Calu3 (cell line): ENCODE measurements around the gene LDLRAD4. TPM values are rescaled to one million over a fixed set of nuclear protein-coding genes. Genes with fewer than 3 reads are reported as not detected.

ENCODE experiments used
- BruUV-seq: library from RNA; stranded (reverse); fragments of 400-500 nt; replicated peaks from 2 replicates; lab custom pipeline; 2021; lab: Mats Ljungman, UMichigan
- CTCF ChIA-PET: fragments of 300-600 bp; sonication (Branson Sonifier 250); formaldehyde crosslinking; loops from one replicate; lab custom pipeline; 2022; ENCODE audit warnings: antibody characterized with exemption; lab: Charles Lee
- DNase-seq: peaks from one replicate; pipeline ENCODE4 v3.0.0; 2022
- H3K27ac Mint-ChIP-seq: one replicate; pipeline ENCODE4 v1.8.0; 2022; ENCODE audit warnings: mixed read lengths; ENCODE audit not compliant: unreplicated experiment
- H3K27me3 Mint-ChIP-seq: one replicate; pipeline ENCODE4 v1.8.0; 2022; ENCODE audit warnings: mixed read lengths; ENCODE audit not compliant: unreplicated experiment
- H3K36me3 Mint-ChIP-seq: one replicate; pipeline ENCODE4 v1.8.0; 2022; ENCODE audit warnings: mild to moderate bottlenecking, moderate library complexity, mixed read lengths; ENCODE audit not compliant: insufficient read depth, unreplicated experiment
- H3K4me1 Mint-ChIP-seq: one replicate; pipeline ENCODE4 v1.8.0; 2022; ENCODE audit warnings: mild to moderate bottlenecking, low read depth, mixed read lengths; ENCODE audit not compliant: unreplicated experiment
- H3K4me3 Mint-ChIP-seq: one replicate; pipeline ENCODE4 v1.8.0; 2022; ENCODE audit warnings: mild to moderate bottlenecking, low read depth, moderate library complexity, mixed read lengths; ENCODE audit not compliant: unreplicated experiment
- H3K9me3 Mint-ChIP-seq: one replicate; pipeline ENCODE4 v1.8.0; 2022; ENCODE audit warnings: low read depth, mixed read lengths; ENCODE audit not compliant: unreplicated experiment
- CTCF ChIP-seq: fragments of 200-600 bp; IDR thresholded peaks from one replicate; pipeline ENCODE4 v1.8.0; 2022; ENCODE audit warnings: antibody characterized with exemption; ENCODE audit not compliant: unreplicated experiment
- intact Hi-C: fragments of 100-400 bp; cut with micrococcal nuclease; formaldehyde crosslinking; loops from one replicate; pipeline ENCODE4 v1.10.0; 2022; ENCODE audit not compliant: unreplicated experiment
- total RNA-seq: library from RNA; stranded (reverse); gene quantifications from 2 replicates; pipeline ENCODE4 v1.2.3, GENCODE V29; 2022

The LDLRAD4 gene
- total RNA-seq, 1 experiment from 2014 or later: 0.50 TPM

GRCh38 chr18:13246591-13246990, 28.0 kb downstream of the LDLRAD4 start:
- no TSS peak for BruUV-seq
- H3K9me3 Mint-ChIP-seq: no peaks in the 10 kb centered on the region
- intact Hi-C loops: no loop called here

DNA sequence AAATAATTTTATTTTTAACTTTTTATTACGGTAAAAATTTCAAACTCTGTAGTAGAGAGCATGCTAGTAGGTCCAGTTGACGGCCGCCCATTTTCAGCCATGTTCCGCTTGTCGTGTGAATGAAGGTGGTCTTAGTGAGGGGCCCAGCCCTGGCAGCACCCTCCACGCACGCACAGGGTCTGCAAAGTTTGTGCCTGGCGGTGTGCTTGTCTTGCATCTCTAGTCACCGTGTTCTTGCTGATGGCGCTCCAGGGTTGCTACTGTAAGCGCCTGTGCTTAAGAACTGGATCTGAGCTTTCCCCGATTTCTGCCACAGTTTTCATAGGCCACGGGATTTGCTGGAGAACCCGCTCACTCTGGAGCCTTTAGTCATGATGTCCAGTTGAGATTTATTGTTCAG, 28.9 kb downstream of the LDLRAD4 start:
- no TSS peak for BruUV-seq
- no peaks in the 10 kb centered on the region for H3K4me1 Mint-ChIP-seq
- no peak overlapping the region for H3K4me3 Mint-ChIP-seq
- peaks cover 61% of the 10 kb centered on the region for H3K27me3 Mint-ChIP-seq
- DNase-seq: no peak
- CTCF ChIA-PET: interaction anchor here (0.6 kb wide), 1 partner anchor 12 kb away, joined by 6 read pairs; no protein-coding TSS in a partner anchor
- H3K9me3 Mint-ChIP-seq: no peaks in the 10 kb centered on the region
- no peak overlapping the region for H3K27ac Mint-ChIP-seq
- intact Hi-C loops: no loop called here
- TF ChIP-seq CTCF: no peak
- H3K36me3 Mint-ChIP-seq: no peaks in the 10 kb centered on the region

More at GRCh38 chr18:13246591-13246990, 28.0 kb downstream of the LDLRAD4 start:
- no peak for DNase-seq
- no peak for TF ChIP-seq CTCF
- no peaks in the 10 kb centered on the region for H3K4me1 Mint-ChIP-seq
- CTCF ChIA-PET: no interaction called here
- H3K27me3 Mint-ChIP-seq: peaks cover 58% of the 10 kb centered on the region
- no peaks in the 10 kb centered on the region for H3K36me3 Mint-ChIP-seq
- no peak overlapping the region for H3K4me3 Mint-ChIP-seq
- H3K27ac Mint-ChIP-seq: no peak overlapping the region

DNA sequence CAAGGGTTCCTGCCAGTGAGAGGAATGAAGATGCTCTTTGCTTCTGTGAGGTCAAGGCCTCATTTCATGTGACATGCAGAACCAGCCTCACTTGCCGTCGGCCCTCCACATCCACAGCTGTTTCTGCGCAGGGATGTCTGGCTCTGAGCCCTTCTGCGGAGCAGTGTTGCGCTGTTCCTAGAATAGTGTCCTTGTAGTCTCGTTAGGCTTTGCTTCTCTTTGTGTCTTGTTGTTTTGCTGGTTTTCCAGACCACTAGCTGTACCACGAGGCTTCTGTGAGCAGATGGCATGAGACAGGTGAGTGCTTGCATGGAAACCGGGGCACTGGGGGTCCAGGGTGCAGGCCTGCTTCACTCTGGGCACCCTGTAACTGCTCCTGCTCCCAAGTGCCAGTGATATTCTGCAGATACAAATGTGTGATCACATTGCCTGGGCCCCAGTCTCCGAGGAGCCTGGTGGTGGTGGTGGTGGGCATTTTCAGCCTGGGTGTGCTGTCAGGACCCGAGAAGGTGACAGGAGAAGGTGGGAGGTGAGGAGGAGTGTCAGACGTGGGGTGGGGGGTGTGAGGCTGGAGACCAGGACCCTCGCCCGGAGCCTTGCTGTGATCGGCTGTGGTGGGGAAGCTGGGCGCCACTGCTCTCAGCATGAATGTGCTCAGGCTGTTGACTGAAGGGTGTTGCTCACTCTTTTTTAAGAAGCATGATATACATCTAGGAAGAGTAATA, 34.3 kb downstream of the LDLRAD4 start:
- H3K27ac Mint-ChIP-seq: no peak overlapping the region
- TF ChIP-seq CTCF: no peak
- no peak overlapping the region for H3K4me3 Mint-ChIP-seq
- no peaks in the 10 kb centered on the region for H3K4me1 Mint-ChIP-seq
- H3K9me3 Mint-ChIP-seq: no peaks in the 10 kb centered on the region
- H3K36me3 Mint-ChIP-seq: no peaks in the 10 kb centered on the region
- no TSS peak for BruUV-seq
- CTCF ChIA-PET: no interaction called here
- no peak for DNase-seq
- peaks cover 87% of the 10 kb centered on the region for H3K27me3 Mint-ChIP-seq
- intact Hi-C loops: no loop called here

DNA sequence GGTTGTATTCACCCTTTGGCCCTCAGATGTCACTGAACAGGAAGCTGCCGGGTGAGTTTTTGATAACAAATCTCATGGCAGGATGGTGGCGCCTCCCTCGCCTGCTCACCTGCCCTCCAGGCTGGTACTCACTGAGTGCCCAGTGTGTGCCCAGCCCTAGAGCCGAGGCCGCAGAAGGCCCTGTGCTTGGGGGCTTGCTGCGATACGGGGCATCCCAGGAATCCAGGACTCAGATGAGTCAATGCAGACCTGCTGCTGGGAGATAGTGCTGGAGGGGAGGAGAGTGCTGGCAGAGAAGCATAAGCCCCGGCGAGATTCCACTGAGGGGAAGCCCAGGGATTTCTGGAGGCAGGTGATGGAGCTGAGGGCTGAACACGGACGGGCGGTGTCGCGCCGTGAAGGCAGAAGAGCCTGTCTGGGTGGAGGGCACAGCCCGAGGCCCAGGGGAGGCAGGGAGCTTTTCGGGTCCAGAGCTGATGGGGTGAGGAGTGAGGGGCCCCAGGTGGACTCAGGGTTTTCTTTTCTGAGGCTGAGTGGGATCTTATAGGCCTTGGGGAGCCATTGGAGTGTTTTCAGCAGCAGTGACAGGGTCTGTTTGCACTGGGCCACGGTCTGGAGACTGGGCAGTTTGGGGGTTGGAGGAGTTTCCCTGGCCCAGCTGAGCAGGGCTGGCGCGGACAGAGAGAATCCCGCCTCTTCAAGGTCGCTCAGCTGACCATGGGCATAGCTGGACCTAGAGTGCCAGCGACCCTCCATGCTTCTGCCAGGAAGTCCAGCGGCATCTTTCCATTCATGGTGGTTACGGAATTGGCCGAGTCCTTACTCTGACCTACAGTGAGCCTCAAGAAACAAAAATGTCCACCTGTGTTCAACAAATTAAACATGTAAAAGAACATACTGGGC, 35.5 kb downstream of the LDLRAD4 start:
- no peak for TF ChIP-seq CTCF
- H3K27me3 Mint-ChIP-seq: peaks cover 85% of the 10 kb centered on the region
- H3K36me3 Mint-ChIP-seq: no peaks in the 10 kb centered on the region
- CTCF ChIA-PET: no interaction called here
- H3K4me1 Mint-ChIP-seq: no peaks in the 10 kb centered on the region
- DNase-seq: no peak
- no peaks in the 10 kb centered on the region for H3K9me3 Mint-ChIP-seq
- intact Hi-C loops: no loop called here
- H3K27ac Mint-ChIP-seq: no peak overlapping the region
- no peak overlapping the region for H3K4me3 Mint-ChIP-seq
- no TSS peak for BruUV-seq
